GM12872 (cell line): ENCODE results near the gene C19orf44.

Experiments used
- CTCF ChIP-seq: IDR thresholded peaks from 3 replicates; pipeline ENCODE4 v1.5.1; 2011; ENCODE audit warnings: low read depth, mild to moderate bottlenecking, low read length, moderate library complexity; ENCODE audit not compliant: insufficient read depth

C19orf44 gene

GRCh38 chr19:16457195-16457953, 38.8 kb upstream of the C19orf44 start:
- TF ChIP-seq CTCF = no peak

DNA sequence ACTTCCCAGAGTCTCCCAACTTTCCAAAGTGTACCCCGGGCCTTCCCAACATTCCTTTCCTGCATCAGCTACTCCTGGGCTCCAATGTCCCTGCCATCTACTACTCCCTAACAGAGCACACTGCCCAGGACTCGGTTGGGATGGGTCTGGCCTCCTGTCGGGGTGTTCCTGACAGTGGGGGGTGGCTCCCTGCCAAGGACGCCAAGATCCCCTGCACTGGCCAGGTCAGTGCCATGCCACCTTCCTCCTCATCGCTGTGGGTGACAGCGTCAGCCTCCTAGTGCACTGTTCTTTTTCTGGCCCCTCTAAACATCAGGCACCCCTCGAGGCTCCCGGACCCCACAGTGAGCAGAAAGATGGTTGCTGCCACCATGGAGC, 38.3 kb upstream of the C19orf44 start:
- TF ChIP-seq CTCF = no peak

- no peak for TF ChIP-seq CTCF
Measured at GRCh38 chr19:16458391-16459341, 37.5 kb upstream of the C19orf44 start.

GRCh38 chr19:16459680-16460079, 36.5 kb upstream of the C19orf44 start:
- TF ChIP-seq CTCF = no peak

DNA sequence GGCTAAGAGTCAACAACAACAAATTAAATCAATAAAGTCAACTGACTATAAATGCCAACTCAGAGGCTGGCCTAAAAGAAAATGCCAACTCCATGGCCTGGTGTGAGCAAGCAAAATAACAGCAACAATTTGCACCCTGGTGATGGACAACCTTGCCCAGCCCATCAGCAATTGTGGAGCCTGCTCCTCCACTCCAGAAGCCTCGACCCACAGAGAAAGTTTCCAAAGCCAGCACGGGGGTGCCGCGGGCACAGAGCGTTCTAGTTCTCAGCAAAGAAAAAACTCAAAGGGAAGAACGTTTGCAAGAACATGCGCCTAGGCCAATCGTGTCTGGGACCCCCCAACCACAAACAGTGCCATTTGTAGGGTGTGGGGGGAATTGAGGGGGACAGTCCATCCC, 35.7 kb upstream of the C19orf44 start:
- TF ChIP-seq CTCF = no peak

DNA sequence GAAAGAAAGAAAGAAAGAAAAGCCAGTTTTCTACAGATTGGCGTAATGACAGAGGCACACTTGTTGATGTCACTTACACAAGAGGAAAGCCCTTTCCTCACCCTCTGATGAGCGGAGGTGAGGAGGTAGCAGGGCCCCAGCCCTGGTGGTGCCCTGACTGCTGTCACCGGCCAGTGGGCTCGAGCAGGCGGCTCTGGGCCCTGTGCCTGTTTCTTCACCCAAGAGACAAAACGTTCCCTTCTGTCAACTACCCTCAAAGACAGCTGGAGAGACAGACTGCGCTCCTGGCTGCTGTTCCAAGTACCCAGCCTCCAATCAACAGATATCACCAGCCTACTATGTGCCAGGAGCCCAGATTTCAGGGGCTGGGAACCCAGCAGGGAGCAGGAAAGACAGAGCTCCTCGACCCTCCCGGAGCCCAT, 34.6 kb upstream of the C19orf44 start:
- TF ChIP-seq CTCF = no peak

DNA sequence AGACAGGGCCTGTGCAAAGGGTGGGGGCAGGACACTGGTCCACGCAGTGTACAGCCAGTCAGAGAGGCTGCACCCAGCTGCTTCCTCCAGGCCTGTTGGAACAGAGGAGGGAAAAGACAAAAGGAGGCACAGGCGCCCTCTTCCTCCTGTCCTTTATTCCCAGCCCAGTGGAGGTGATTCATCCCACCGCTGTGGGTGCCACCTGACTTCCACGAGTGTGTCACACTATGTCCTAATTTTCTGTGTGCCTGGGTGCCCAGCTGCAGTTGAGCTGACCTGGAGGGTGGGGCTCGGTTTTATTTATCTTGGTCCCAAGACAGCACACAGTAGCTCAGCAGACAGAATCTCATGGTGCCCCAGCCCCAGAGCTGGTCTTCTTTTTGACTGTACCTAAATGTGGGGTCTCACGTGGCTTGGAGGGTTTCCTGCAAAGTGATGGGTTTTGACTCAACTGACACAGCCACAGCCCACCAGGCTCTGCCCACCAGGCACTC, 33.4 kb upstream of the C19orf44 start:
- no peak for TF ChIP-seq CTCF
